Activated CD8-positive, alpha-beta memory T cell treated with anti-CD3 and anti-CD28 coated beads for 36 hours (primary cell): ENCODE measurements around the gene SLBP. TPM values are rescaled to one million over a fixed set of nuclear protein-coding genes. Genes with fewer than 3 reads are reported as not detected.

Source experiments
- CTCF ChIA-PET: fragments of 350-600 bp; sonication (Branson Sonifier 250); formaldehyde crosslinking; loops from one replicate; lab custom pipeline; 2021; ENCODE audit warnings: antibody characterized with exemption; lab: Charles Lee
- POLR2A ChIA-PET: fragments of 350-600 bp; sonication (Branson Sonifier 250); formaldehyde crosslinking; loops from one replicate; lab custom pipeline; 2021; ENCODE audit warnings: antibody characterized with exemption; lab: Charles Lee
- total RNA-seq, 2 experiments: library from RNA; stranded (reverse); gene quantifications; one replicate each; pipeline ENCODE4 v1.2.3, GENCODE V29; 2021

SLBP gene
- total RNA-seq, 2 experiments from 2014 or later = 181 to 182 TPM

DNA sequence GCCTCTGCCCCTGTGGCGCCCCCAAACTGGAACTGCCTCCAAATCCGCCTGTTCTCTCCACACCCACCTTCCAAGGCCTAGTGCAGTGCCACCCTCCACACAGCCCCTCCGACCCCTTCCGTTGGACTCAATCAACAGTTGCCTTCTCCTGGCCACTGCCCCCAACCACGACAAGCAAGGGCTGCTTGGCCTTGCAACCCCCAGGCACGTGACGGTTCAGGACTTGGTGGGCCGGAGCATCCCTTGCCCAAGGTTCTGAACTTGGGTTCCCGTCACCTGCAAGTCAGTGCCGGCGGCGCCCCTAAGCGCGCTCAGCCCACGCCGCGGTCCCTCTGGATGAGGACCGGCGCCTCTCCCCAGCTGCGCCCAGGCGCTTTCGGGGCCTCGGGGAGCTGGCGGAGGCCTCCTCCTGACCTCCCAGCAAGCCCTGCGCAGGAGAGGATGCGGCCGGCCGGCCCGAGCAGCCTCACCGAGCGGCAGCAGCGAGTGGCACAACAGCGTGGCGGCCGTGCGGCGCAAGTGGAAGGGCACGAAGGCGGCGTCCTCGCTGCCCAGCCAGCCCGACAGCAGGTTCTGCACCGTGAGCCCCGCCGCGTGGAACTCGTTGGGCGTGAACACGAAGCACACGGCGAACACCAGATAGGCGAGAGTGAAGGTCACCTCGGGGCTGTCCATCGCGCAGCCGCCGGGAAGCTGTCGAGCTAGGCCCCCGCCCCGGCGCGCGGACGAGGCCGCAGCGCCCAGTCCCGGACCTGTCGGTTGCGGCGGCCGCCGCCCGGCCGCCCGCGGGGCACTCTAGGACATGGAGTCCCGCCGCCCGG, 8.3 kb upstream of the SLBP start:
- POLR2A ChIA-PET = interaction anchor here (0.6 to 1.6 kb wide), 6 partner anchors 8 to 751 kb away, joined by 3 to 11 read pairs (median 6); partner anchors contain the start of genes LETM1, NSD2, SLBP and UVSSA

DNA sequence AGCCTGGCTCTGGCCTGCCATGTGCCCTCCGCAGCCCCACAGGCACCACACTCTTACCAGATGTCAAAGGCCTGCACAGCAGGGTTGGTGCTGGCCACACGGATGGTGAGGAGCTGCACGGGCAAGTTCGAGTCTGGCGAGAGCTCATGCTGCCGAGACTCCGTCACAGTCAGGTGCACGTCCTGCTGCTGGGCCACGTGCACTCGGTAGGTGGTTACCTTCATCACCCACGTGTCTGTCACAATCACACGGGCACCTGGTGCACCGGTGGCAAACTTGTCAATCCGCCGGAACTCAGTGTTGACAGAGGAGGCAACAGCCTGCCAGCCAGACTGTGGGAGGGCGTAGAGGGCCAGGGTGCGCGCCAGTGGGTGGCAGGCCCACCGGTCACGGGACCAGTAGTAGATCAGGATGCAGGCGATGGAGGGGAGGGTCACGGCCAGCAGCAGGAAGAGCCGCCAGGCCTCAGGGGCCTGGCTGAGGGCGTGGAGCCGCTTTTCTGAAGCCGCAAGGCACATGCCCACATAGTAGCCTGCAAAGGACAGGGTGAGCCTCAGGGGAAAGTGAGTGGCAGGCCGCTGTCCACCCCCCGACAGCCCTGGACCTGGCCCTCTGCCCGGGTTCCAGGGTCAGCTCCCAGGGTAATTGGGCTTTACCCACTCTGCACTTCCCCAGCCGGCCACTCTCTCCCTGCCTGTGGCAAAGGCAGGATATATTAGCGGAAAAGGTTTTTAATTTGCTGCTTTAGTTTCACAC, 6.2 kb upstream of the SLBP start:
- CTCF ChIA-PET = interaction anchor here (2.2 kb wide), 1 partner anchor 12 kb away, joined by 7 read pairs; no protein-coding TSS in a partner anchor
- POLR2A ChIA-PET = interaction anchor here (0.6 to 0.7 kb wide), 2 partner anchors 25 to 49 kb away, joined by 3 read pairs; no protein-coding TSS in a partner anchor

More for the DNA sequence above, 8.3 kb upstream of the SLBP start:
- CTCF ChIA-PET = interaction anchor here (1.3 to 6.0 kb wide), 2 partner anchors 9 to 26 kb away, joined by 4 to 37 read pairs; partner anchors contain the start of gene SLBP

DNA sequence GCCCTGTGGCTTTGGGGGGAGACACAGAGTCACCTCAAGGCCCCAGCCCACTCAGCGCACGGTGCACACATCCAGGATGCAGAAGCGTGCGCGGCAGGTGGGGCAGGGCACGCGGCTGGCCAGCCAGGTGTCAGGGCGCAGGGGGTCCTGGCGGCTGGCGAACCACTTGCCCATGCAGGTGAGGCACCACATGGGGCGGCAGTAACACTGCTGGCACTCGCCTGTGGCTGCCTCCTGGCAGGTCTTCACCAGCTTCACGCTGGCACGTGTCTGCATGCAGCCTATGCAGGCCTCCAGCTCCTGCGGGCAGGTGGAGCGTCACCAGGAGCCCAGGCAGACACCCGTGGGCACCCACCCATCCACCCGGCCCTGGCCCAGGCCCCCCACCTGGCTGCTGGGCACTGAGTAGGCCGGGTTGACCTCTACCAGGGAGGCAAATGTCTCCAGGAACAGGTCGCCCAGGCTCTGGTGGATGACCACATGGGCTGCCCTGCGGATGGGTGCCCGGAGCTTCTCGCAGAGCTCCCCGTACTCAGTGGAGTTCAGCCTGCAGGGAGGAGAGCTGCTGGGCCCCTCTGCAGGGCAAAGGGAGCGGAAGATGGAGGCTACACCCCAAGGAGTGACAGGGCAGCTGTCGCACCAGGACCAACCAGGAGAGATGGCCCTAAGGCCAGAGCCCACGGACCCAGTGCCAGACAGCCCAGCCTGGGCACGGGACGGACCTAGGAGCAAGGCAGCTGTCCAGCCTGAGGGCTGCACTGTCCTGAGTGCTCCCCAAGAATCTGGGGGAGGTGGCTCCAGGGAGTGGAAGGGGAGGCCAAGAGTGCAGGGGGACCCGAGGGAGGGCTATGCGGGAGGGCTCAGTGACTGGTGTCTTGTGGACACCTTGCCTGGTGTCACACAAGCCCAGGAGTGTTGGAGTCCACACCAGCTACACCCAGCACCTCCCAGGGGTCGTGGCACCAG, 5.3 kb upstream of the SLBP start:
- CTCF ChIA-PET = interaction anchor here (2.2 kb wide), 1 partner anchor 13 kb away, joined by 7 read pairs; no protein-coding TSS in a partner anchor

GRCh38 chr4:1716065-1716945, 4.2 kb upstream of the SLBP start:
- POLR2A ChIA-PET = no interaction called here
- CTCF ChIA-PET = no interaction called here

More for the DNA sequence above, 5.3 kb upstream of the SLBP start:
- POLR2A ChIA-PET = interaction anchor here (0.7 kb wide), 1 partner anchor 24 kb away, joined by 3 read pairs; no protein-coding TSS in a partner anchor

DNA sequence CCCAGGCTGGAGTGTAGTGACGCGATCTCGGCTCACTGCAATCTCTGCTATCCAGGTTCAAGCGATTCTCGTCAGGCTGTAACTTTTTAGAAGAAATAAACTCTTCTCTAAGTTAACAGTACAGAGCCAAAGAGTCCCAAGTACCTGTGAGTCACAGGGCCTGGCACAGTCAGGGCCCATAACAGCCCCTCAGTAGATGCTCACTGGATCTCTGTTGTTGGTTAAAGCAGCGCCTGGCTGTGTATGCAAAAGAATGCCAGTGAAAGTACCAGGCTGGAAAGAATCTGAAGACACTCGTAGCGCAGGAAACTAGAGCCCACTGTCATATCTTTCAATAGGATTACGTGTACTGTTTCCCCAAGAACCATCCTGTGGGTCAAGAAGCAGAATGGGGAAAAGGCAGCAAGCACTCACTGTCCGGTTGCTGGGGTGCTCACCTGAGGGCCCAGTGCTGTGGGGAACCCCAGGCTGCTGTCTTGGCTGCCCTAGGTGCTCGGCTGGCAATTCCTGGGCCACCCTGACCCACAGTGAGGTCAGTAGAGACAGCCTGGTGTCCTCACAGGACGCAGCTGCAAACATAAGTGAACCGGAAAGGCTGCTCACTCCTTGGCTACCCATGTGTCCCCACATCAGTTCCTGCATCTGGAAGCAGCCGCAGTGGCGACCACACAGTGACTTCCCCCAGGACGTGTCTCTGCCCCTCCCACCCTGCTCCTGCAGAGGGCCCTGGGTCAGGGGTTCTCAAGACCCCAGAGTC, 3.1 kb upstream of the SLBP start:
- ChIA-PET CTCF (interaction anchor here (3.3 kb wide), 1 partner anchor 22 kb away, joined by 18 read pairs; no protein-coding TSS in a partner anchor), POLR2A (no interaction called here)

DNA sequence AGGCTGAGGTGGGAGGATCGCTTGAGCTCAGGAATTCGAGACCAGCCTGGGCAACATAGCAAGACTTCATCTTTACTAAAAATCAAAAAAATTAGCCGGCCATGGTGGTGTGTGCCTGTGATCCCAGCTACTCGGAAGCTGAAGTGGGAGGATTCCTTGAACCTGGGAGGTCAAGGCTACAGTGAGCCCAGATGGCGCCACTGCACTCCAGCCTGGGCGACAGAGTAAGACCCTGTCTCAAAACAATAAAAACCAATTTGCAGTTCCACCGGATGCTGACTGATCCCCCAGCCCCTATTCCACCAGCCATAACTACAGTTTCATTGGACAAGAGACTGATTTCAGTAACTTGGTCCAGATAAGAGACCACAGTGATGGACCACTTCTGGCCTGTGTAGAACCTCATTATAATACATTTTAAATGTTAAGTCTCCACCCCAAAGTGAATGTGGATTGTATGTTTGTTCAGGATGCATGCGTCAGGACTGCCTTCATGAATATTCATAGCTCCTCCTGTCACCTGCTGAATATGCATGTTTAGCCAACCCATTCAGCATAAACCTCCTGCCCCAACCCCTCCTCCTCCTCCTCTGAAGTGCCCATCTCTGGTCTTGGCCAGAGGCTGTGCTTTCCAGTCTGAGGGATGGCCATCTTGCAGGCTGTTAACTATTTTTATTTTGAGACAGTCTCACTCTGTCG, 2.3 kb upstream of the SLBP start:
- ChIA-PET POLR2A (no interaction called here), CTCF (interaction anchor here (3.3 to 3.4 kb wide), 2 partner anchors 10 to 21 kb away, joined by 18 to 24 read pairs; no protein-coding TSS in a partner anchor)

DNA sequence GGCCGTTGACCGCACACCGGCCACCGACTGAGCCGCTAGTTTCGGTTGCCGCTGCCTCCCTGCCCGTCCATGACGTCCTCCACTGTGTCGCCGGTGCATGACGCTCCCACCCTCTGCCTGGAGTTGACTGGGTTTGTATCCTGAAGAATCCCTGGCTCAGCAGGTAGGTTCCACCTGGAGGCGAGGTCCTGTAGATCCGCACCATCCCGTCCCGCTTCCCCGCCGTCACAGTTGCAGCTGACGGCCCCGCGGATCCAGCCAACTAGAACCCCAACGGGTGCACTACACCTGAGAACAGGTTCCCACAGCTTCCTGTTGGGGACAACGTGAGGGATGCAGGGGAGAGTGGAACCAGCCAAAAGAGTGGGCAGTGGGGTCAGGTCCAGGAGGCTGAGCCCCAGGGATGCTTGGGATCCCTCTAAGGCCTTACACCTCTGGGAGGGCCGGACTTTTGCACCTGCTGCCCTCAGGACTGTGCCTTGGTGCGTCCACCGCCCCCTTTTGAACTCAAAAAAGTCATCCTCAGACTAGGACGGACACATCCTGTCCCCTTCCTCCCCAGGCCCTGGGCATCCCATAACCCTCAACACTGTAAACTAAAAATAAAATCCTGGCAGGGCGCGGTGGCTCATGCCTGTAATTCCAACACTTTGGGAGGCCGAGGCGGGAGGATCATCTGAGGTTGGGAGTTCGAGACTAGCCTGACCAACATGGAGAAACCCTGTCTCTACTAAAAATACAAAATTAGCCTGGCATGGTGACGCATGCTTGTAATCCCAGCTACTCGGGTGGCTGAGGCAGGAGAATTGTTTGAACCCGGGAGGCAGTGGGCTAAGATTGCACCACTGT, 1.1 kb upstream of the SLBP start:
- POLR2A ChIA-PET = interaction anchor here (1.0 to 2.1 kb wide), 4 partner anchors 7 to 28 kb away, joined by 3 to 14 read pairs (median 7); partner anchors contain the start of genes TACC3 and TMEM129
- CTCF ChIA-PET = interaction anchor here (1.0 to 3.4 kb wide), 3 partner anchors 11 to 25 kb away, joined by 3 to 24 read pairs (median 18); no protein-coding TSS in a partner anchor

GRCh38 chr4:1711571-1712215, 426 bp downstream of the SLBP start:
- CTCF ChIA-PET = interaction anchor here (0.6 to 3.4 kb wide), 5 partner anchors 9 to 29 kb away, joined by 3 to 24 read pairs (median 4); partner anchors contain the start of genes TACC3 and TMEM129
- POLR2A ChIA-PET = interaction anchor here (1.0 to 2.1 kb wide), 4 partner anchors 9 to 19 kb away, joined by 4 to 14 read pairs (median 8); partner anchors contain the start of genes TACC3 and TMEM129

- ChIA-PET CTCF (interaction anchor here (1.2 to 3.4 kb wide), 3 partner anchors 10 to 20 kb away, joined by 4 to 24 read pairs (median 4); partner anchors contain the start of genes TACC3 and TMEM129), POLR2A (no interaction called here)
Measured at GRCh38 chr4:1711055-1711570, 1.0 kb downstream of the SLBP start.

- ChIA-PET POLR2A (interaction anchor here (0.5 to 1.3 kb wide), 3 partner anchors 13 to 41 kb away, joined by 3 to 5 read pairs (median 3); no protein-coding TSS in a partner anchor), CTCF (interaction anchor here (0.7 to 3.7 kb wide), 5 partner anchors 8 to 66 kb away, joined by 3 to 22 read pairs (median 3); no protein-coding TSS in a partner anchor)
Measured at GRCh38 chr4:1708581-1708980, 3.5 kb downstream of the SLBP start.

DNA sequence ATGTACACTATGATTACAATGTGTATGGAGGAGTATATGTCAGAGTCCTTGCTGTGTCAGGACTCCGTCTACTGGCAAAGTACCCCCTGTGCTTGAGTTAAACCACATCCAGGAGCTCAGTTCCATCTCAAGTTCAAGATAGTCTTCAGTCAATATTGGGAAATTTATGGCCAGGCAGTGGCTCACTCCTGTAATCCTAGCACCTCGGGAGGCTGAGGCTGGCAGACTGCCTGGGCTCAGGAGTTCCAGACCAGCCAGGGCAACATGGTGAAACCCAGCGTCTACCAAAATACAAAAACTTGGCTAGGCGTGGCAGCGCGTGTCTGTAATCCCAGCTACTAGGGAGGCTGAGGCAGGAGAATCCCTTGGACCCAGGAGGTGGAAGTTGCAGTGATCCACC, 5.8 kb downstream of the SLBP start:
- ChIA-PET POLR2A (no interaction called here), CTCF (interaction anchor here (1.5 kb wide), 2 partner anchors 13 to 41 kb away, joined by 3 to 5 read pairs; no protein-coding TSS in a partner anchor)

DNA sequence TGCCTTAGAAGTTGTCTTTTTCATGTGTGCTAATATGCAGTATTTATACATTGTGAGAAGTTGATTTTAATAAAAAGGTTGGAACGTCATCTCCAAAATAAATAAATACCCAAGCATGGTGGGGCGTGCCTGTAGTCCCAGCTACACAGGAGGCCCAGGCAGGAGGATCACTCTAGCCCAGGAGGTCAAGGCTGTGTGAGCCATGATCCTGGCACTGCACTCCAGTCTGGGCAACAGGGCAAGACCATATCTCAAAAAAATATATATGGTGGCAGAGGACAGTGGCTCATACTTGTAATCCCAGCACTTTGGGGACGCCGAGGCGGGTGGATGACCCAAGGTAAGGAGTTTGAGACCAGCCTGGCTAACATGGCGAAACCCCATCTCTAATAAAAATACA, 6.4 kb downstream of the SLBP start:
- CTCF ChIA-PET = interaction anchor here (1.5 kb wide), 2 partner anchors 13 to 41 kb away, joined by 3 to 5 read pairs; no protein-coding TSS in a partner anchor
- POLR2A ChIA-PET = no interaction called here

DNA sequence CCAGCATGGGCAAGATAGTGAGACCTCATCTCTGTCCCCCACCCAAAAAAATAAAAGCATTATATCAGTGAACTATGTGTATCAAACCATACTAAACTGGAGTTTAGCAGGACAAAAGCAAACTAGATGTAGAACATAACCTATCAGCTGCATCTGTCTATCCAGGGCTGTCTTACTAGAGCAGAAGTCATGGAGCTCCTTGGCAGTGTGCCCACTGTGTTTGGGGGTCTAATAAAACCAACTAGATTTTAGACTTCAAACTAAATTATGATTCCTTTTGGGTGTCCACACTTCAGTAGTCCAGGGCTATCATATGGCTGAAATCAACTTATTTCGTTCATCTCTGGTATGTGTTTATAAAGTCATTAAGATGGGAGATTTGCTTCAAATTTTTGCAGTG, 8.3 kb downstream of the SLBP start:
- POLR2A ChIA-PET = no interaction called here
- CTCF ChIA-PET = interaction anchor here (0.6 to 1.8 kb wide), 3 partner anchors 15 to 300 kb away, joined by 3 to 6 read pairs (median 5); no protein-coding TSS in a partner anchor
